AG20443 (cell line): ENCODE results near the gene TBX1.
"Not testable (repeated sequence)": the region's sequence is repeated elsewhere in the genome, so short reads cannot be mapped to it uniquely, and the experiment has no call there.

Experiments
- DNase-seq: peaks from one replicate; pipeline ENCODE4 v3.0.0; 2012; ENCODE audit warnings: low spot score, mixed read lengths

Gene TBX1

GRCh38 chr22:19784384-19785175 lies 24.0 kb downstream of the TBX1 start:
- no peak for DNase-seq

GRCh38 chr22:19785461-19786263 lies 25.1 kb downstream of the TBX1 start:
- DNase-seq, result no peak

- no peak for DNase-seq
Observed at GRCh38 chr22:19786264-19786585, 25.6 kb downstream of the TBX1 start.

- DNase-seq, result no peak
Observed at GRCh38 chr22:19786959-19787848, 26.6 kb downstream of the TBX1 start.

GRCh38 chr22:19787849-19788141 lies 27.2 kb downstream of the TBX1 start:
- DNase-seq, result no peak

GRCh38 chr22:19788661-19789225 lies 28.2 kb downstream of the TBX1 start:
- DNase-seq, result no peak

GRCh38 chr22:19789406-19789805 lies 28.8 kb downstream of the TBX1 start:
- DNase-seq, result no peak

- no peak for DNase-seq
Observed at GRCh38 chr22:19789828-19790227, 29.2 kb downstream of the TBX1 start.

GRCh38 chr22:19791243-19791642 lies 30.7 kb downstream of the TBX1 start:
- no peak for DNase-seq

GRCh38 chr22:19791894-19792293 lies 31.3 kb downstream of the TBX1 start:
- no peak for DNase-seq

GRCh38 chr22:19792383-19792896 lies 31.9 kb downstream of the TBX1 start:
- not testable (repeated sequence) for DNase-seq

- no peak for DNase-seq
Observed at GRCh38 chr22:19793161-19793560, 32.6 kb downstream of the TBX1 start.

GRCh38 chr22:19793661-19794310 lies 33.2 kb downstream of the TBX1 start:
- DNase-seq, result no peak

GRCh38 chr22:19795617-19796008 lies 35.0 kb downstream of the TBX1 start:
- DNase-seq, result peak; percentile 78

GRCh38 chr22:19796160-19796559 lies 35.6 kb downstream of the TBX1 start:
- no peak for DNase-seq

- DNase-seq, result no peak
Observed at GRCh38 chr22:19797086-19798002, 36.8 kb downstream of the TBX1 start.

GRCh38 chr22:19798003-19798665 lies 37.6 kb downstream of the TBX1 start:
- no peak for DNase-seq

GRCh38 chr22:19798891-19799293 lies 38.3 kb downstream of the TBX1 start:
- no peak for DNase-seq

- DNase-seq, result peak; percentile 96
Observed at GRCh38 chr22:19799322-19800190, 39.0 kb downstream of the TBX1 start.
